ENCODE results near the gene PDE4D. TPM values are rescaled to one million over a fixed set of nuclear protein-coding genes. Genes with fewer than 3 reads are reported as not detected.
"Not testable (repeated sequence)": the region's sequence is repeated elsewhere in the genome, so short reads cannot be mapped to it uniquely, and the experiment has no call there.

PDE4D gene
- total RNA-seq, 1 donor from 2014 or later: 39.2 TPM

- no peak overlapping the region for H3K4me3 ChIP-seq (ENCODE audit: low read depth, low read length)
- TF ChIP-seq CTCF (IDR thresholded peaks at IDR 0.05; ENCODE audit: insufficient read depth, low read length, poor library complexity, severe bottlenecking): no peak
- no peaks in the 10 kb centered on the region for H3K27me3 ChIP-seq (ENCODE audit: control insufficient read depth, insufficient read depth, low read length)
- DNase-seq (ENCODE audit: low read depth): no peak
- no peaks in the 10 kb centered on the region for H3K36me3 ChIP-seq (ENCODE audit: control insufficient read depth, insufficient read depth, low read length)
Measured at GRCh38 chr5:59575648-59576445, 317.7 kb downstream of the PDE4D start.

- not testable (repeated sequence) for H3K4me3 ChIP-seq (ENCODE audit: low read depth, low read length); DNase-seq (ENCODE audit: low read depth); H3K36me3 ChIP-seq (ENCODE audit: control insufficient read depth, insufficient read depth, low read length); H3K27me3 ChIP-seq (ENCODE audit: control insufficient read depth, insufficient read depth, low read length)
Measured at GRCh38 chr5:59573509-59573908, 320.0 kb downstream of the PDE4D start.

GRCh38 chr5:59571067-59571466, 322.5 kb downstream of the PDE4D start:
- no peak overlapping the region for H3K4me3 ChIP-seq (ENCODE audit: low read depth, low read length)
- no peak for TF ChIP-seq CTCF (IDR thresholded peaks at IDR 0.05; ENCODE audit: insufficient read depth, low read length, poor library complexity, severe bottlenecking)
- no peaks in the 10 kb centered on the region for H3K36me3 ChIP-seq (ENCODE audit: control insufficient read depth, insufficient read depth, low read length)
- no peaks in the 10 kb centered on the region for H3K27me3 ChIP-seq (ENCODE audit: control insufficient read depth, insufficient read depth, low read length)
- DNase-seq (ENCODE audit: low read depth): no peak

- no peak for DNase-seq (ENCODE audit: low read depth)
- Histone ChIP-seq H3K4me3 (ENCODE audit: low read depth, low read length) (no peak overlapping the region), H3K36me3 (ENCODE audit: control insufficient read depth, insufficient read depth, low read length) (no peaks in the 10 kb centered on the region), H3K27me3 (ENCODE audit: control insufficient read depth, insufficient read depth, low read length) (no peaks in the 10 kb centered on the region)
- TF ChIP-seq CTCF (IDR thresholded peaks at IDR 0.05; ENCODE audit: insufficient read depth, low read length, poor library complexity, severe bottlenecking): peak; percentile 9
Measured at GRCh38 chr5:59569608-59570334, 323.8 kb downstream of the PDE4D start.

GRCh38 chr5:59569158-59569557, 324.4 kb downstream of the PDE4D start:
- no peak for DNase-seq (ENCODE audit: low read depth)
- Histone ChIP-seq H3K36me3 (ENCODE audit: control insufficient read depth, insufficient read depth, low read length) (no peaks in the 10 kb centered on the region), H3K27me3 (ENCODE audit: control insufficient read depth, insufficient read depth, low read length) (no peaks in the 10 kb centered on the region), H3K4me3 (ENCODE audit: low read depth, low read length) (no peak overlapping the region)
- TF ChIP-seq CTCF (IDR thresholded peaks at IDR 0.05; ENCODE audit: insufficient read depth, low read length, poor library complexity, severe bottlenecking): no peak

GRCh38 chr5:59568161-59568560, 325.4 kb downstream of the PDE4D start:
- no peaks in the 10 kb centered on the region for H3K36me3 ChIP-seq (ENCODE audit: control insufficient read depth, insufficient read depth, low read length)
- no peaks in the 10 kb centered on the region for H3K27me3 ChIP-seq (ENCODE audit: control insufficient read depth, insufficient read depth, low read length)
- TF ChIP-seq CTCF (IDR thresholded peaks at IDR 0.05; ENCODE audit: insufficient read depth, low read length, poor library complexity, severe bottlenecking): no peak
- DNase-seq (ENCODE audit: low read depth): no peak
- no peak overlapping the region for H3K4me3 ChIP-seq (ENCODE audit: low read depth, low read length)

All from kidney epithelial cell (primary cell).